K562 (cell line): ENCODE results near the gene NAA10. TPM values are rescaled to one million over a fixed set of nuclear protein-coding genes. Genes with fewer than 3 reads are reported as not detected.

Experiments used
- ATF4 ChIP-seq: fragments of 450-650 bp; formaldehyde crosslinking; IDR thresholded peaks from 2 replicates; pipeline ENCODE4 v1.4.0; 2022; ENCODE audit warnings: mild to moderate bottlenecking, moderate library complexity
- CBX5 ChIP-seq: IDR thresholded peaks from 2 replicates; pipeline ENCODE4 v1.6.1; 2014; ENCODE audit warnings: low read depth, borderline replicate concordance
- CREB3L1 ChIP-seq: fragments of 450-650 bp; IDR thresholded peaks from 2 replicates; pipeline ENCODE4 v1.6.1; 2014; ENCODE audit warnings: low read depth, mild to moderate bottlenecking, moderate library complexity, borderline replicate concordance
- CTBP1 ChIP-seq: fragments of 450-650 bp; IDR thresholded peaks from 2 replicates; pipeline ENCODE4 v1.6.1; 2016; ENCODE audit warnings: borderline replicate concordance
- PBX2 ChIP-seq, 2 experiments: IDR thresholded peaks in 1 of 2; conservative IDR thresholded peaks in 1 of 2; 2 replicates each; pipeline ENCODE4 v1.6.1; 2016; ENCODE audit warnings: low read depth in 2 of 2, mild to moderate bottlenecking in 1 of 2, missing compliant biosample characterization in 1 of 2, missing genetic modification characterization in 1 of 2, moderate library complexity in 1 of 2
- RBBP5 ChIP-seq: fragments of 200-600 bp; sonication (generic); IDR thresholded peaks from 2 replicates; pipeline ENCODE4 v1.6.1; 2012; ENCODE audit warnings: borderline replicate concordance, mild to moderate bottlenecking, low read length, control low read depth, inconsistent platforms; ENCODE audit not compliant: insufficient read depth, poor library complexity, severe bottlenecking
- RERE ChIP-seq: sonication (generic); formaldehyde crosslinking; IDR thresholded peaks from 2 replicates; pipeline ENCODE4 v1.8.0; 2023; ENCODE audit warnings: missing genetic modification reagents, mild to moderate bottlenecking, borderline replicate concordance
- SOX6 ChIP-seq: fragments of 450-650 bp; IDR thresholded peaks from 2 replicates; pipeline ENCODE4 v1.6.1; 2014; ENCODE audit warnings: mild to moderate bottlenecking
- TCF15 ChIP-seq: fragments of 250-450 bp; sonication (Bioruptor Pico); IDR thresholded peaks from 2 replicates; pipeline ENCODE4 v1.8.0; 2022; ENCODE audit warnings: moderate library complexity, mild to moderate bottlenecking, inconsistent platforms
- ZNF174 ChIP-seq: fragments of 250-450 bp; sonication (Bioruptor Pico); IDR thresholded peaks from 2 replicates; pipeline ENCODE4 v1.4.0; 2020; ENCODE audit warnings: mild to moderate bottlenecking
- ZNF197 ChIP-seq: fragments of 200-800 bp; sonication (Bioruptor generic); IDR thresholded peaks from 2 replicates; pipeline ENCODE4 v1.6.1; 2016; ENCODE audit warnings: low read depth, missing genetic modification characterization, missing compliant biosample characterization
- ZNF444 ChIP-seq: fragments of 250-450 bp; sonication (Bioruptor Pico); IDR thresholded peaks from 2 replicates; pipeline ENCODE4 v1.4.0; 2020; ENCODE audit warnings: mild to moderate bottlenecking, moderate library complexity
- polyA plus RNA-seq, 8 experiments: library from polyadenylated mRNA; depleted of rRNA in 4 of 8; stranded (reverse) in 5 of 8; unstranded in 3 of 8; fragments of >200 nt; fragmentation: Nextera tagmentation in 2 of 8; fragmentation: Illumina TruSeq in 1 of 8; extraction: Ambion mirVana in 2 of 8; extraction: Trizol in 1 of 8; gene quantifications; 2 replicates each; pipeline versions ENCODE4 v1.2.1 to v1.2.3, GENCODE V29; 2011 to 2014; ENCODE audit warnings: inconsistent platforms in 1 of 8, missing spikeins in 1 of 8
- total RNA-seq, 7 experiments: library from RNA; depleted of rRNA in 6 of 7; stranded (reverse); fragments of >200 nt in 6 of 7; fragmentation: Illumina TruSeq in 2 of 7; extraction: Trizol in 2 of 7; gene quantifications; 2 replicates each; pipeline versions ENCODE4 v1.2.1 to v1.2.3, GENCODE V29; 2011 to 2021; ENCODE audit warnings: low replicate concordance in 1 of 7

NAA10 gene
- total and polyA plus RNA-seq, 9 of the 15 experiments (the other 6 are each of a cell fraction or from before 2014, with no cell fraction given) = 11.1 to 250 (median 134) TPM

- peak; percentile 49 for TF ChIP-seq CREB3L1
- TF ChIP-seq PBX2 (CRISPR knock-in tag; IDR thresholded peaks at IDR 0.05; ENCODE audit: low read depth) = no peak
- TF ChIP-seq PBX2 (tag; conservative IDR thresholded peaks at IDR 0.05; ENCODE audit: low read depth) = no peak
- TF ChIP-seq ATF4 (CRISPR knock-in tag) = no peak
- TF ChIP-seq SOX6 = no peak
- TF ChIP-seq RBBP5 = peak; percentile 40
- no peak for TF ChIP-seq TCF15
- 0 out of 2 replicates have a peak, but pooled peaks have one; percentile 60 for TF ChIP-seq RERE (CRISPR knock-in tag)
- TF ChIP-seq ZNF197 (CRISPR knock-in tag) = peak; percentile 85
- no peak for TF ChIP-seq ZNF444
- TF ChIP-seq CTBP1 = peak; percentile 51; the same call in 1 of the 2 replicates
- TF ChIP-seq ZNF174 (CRISPR knock-in tag) = no peak
- no peak for TF ChIP-seq CBX5
Measured at GRCh38 chrX:153971450-153972367, 36.9 kb upstream of the NAA10 start, which contains the start of gene HCFC1 (continued).
